ENCODE results near the gene PRKD3. TPM values are rescaled to one million over a fixed set of nuclear protein-coding genes. Genes with fewer than 3 reads are reported as not detected.

PRKD3 gene
- polyA plus RNA-seq (ENCODE audit: low read depth in 6 of 6), result 10 to 100 TPM; 47.1 to 65.5 (median 54.0) TPM

DNA sequence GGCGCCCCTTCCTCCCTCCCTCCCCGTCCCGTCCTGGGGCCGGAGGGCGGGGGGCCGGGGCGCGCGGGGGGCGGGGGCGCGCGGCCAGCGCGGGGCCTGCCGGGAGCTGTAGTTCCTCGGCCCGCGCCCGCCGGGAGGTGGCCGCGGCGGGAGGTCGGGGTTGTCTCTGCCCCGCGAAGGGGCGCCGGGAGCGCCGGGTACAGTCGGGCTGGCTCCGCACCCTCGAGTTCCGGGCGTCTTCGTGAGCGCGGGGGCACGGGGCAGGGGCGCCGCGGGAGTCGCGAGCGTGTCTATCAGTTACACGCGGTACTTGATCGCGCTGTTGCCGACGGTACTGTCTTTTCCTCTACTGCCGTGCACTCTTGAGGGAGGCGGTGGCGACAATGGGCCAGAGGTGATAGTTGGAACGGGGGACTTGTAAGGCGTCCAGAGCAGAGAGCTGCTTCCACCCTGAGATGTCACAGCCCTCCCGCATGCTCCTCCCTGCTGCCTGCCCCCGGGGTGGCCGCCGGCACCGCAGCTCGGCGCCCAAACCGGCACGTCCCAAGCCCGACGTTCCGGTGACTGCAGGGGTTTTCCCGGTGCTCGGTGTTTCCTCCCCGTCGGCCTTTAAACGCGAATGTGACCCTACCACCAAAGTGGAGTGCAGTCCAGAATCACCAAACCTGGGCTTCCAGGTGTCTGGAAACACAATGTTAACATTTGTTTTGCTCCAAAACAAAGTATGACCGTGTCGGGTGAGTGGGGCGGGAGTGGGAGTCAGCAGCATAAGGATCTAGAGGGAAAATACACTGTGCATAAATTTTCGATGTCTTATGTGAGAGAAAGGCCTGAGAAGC lies at the start of gene PRKD3:
PRKD3 (minus strand) TSS at position 48 of the 839 bp plus-strand sequence. CDS start 8,309 bp downstream, outside the sequence.
- H3K4me1 Mint-ChIP-seq, result peaks cover 29 to 45% (median 30%) of the 10 kb centered on the region in 3 donors
- peak within 1 kb of the TSS; percentile 94 to 100 (median 98) for H3K27ac Mint-ChIP-seq
- no peaks in the 10 kb centered on the region for H3K9me3 Mint-ChIP-seq
- ATAC-seq (ENCODE audit: low read depth in 2 of 2) (peak; percentile 50 to 58), DNase-seq (peak; percentile 77)
- peaks cover 0 to 5% (median 0%) of the 10 kb centered on the region in 3 donors for H3K27me3 Mint-ChIP-seq
- peak within 1 kb of the TSS; percentile 93 to 99 (median 98) for H3K4me3 Mint-ChIP-seq
- peaks cover 0 to 6% of the 10 kb centered on the region in 2 donors for H3K36me3 Mint-ChIP-seq

DNA sequence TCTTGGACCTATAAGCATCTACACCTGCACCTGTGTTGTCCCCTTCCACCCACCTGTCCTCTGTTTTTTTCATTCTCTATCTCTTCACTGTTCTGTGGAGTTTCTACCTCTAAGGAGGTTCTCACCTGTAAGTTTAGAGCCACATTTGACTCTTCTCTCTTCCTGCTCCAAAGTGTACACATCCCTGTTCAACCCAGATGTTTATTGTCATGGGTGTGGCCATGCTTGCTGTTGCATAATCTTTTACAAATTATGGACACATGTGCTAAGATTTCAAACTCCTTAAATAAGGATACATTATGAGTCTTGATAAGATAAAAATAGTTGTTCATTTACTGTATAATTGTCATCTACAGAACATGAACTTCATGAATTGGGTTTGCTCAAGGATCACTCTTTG lies 47.4 kb upstream of the PRKD3 start:
- peaks cover 0 to 8% (median 0%) of the 10 kb centered on the region in 3 donors for H3K27me3 Mint-ChIP-seq
- no peaks in the 10 kb centered on the region for H3K36me3 Mint-ChIP-seq
- no peak overlapping the region for H3K4me3 Mint-ChIP-seq
- peaks cover 14 to 16% (median 16%) of the 10 kb centered on the region in 3 donors for H3K4me1 Mint-ChIP-seq
- no peak for ATAC-seq (ENCODE audit: low read depth in 2 of 2)
- H3K27ac Mint-ChIP-seq, result no peak overlapping the region
- H3K9me3 Mint-ChIP-seq, result no peaks in the 10 kb centered on the region
- no peak for DNase-seq

DNA sequence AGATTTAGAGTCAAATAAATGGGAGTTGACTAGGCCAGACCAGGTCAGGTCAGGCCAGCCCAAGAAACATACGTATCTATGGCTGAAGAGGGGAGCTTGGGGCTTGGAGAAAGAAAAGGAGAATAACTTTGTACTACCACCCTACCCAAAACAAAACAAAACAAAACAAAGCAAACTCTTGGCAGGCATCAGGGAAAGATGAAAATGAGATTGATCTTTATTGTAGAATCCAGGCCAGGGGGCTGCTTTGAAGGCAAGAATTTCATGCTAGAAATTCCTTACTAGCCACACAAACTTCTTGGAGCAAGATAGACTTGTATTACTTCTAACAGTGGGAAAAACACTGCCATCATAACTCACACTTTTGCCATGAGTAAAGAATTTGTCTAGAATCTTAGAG lies 46.0 kb upstream of the PRKD3 start:
- peaks cover 0 to 8% (median 0%) of the 10 kb centered on the region in 3 donors for H3K27me3 Mint-ChIP-seq
- H3K4me3 Mint-ChIP-seq, result no peak overlapping the region

DNA sequence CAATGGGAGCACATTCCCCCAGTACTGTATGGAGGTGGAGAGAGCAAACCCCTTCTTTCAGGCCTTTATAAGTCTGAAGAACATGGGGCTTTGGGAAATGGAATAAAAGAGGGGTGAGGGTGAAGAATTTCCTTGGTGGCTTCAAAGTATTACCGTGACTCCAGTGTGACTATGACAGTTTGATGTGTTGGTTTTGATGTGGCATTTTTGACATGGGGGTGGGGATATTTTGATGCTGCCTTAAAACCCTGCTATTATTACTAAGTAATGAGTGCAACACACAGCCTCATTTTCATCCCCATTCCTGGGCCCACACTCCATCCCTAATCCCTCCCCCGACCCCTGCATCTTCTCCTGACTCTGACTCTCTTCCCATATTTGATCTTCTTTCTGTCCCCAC lies 43.4 kb upstream of the PRKD3 start:
- H3K27ac Mint-ChIP-seq, result peak overlapping the region in 1 of 6 donors; percentile 13
- no peaks in the 10 kb centered on the region for H3K9me3 Mint-ChIP-seq
- H3K4me1 Mint-ChIP-seq, result peaks cover 4 to 11% (median 11%) of the 10 kb centered on the region in 3 donors
- DNase-seq (no peak), ATAC-seq (ENCODE audit: low read depth in 2 of 2) (no peak)
- no peaks in the 10 kb centered on the region for H3K36me3 Mint-ChIP-seq
- H3K4me3 Mint-ChIP-seq, result no peak overlapping the region
- peaks cover 0 to 8% (median 0%) of the 10 kb centered on the region in 3 donors for H3K27me3 Mint-ChIP-seq

More for the DNA sequence above, 46.0 kb upstream of the PRKD3 start:
- H3K27ac Mint-ChIP-seq, result peak overlapping the region in 2 of 6 donors; percentile 15 to 70
- H3K9me3 Mint-ChIP-seq, result no peaks in the 10 kb centered on the region
- no peak for DNase-seq
- no peaks in the 10 kb centered on the region for H3K36me3 Mint-ChIP-seq
- no peak for ATAC-seq (ENCODE audit: low read depth in 2 of 2)
- H3K4me1 Mint-ChIP-seq, result peaks cover 4 to 11% (median 11%) of the 10 kb centered on the region in 3 donors

DNA sequence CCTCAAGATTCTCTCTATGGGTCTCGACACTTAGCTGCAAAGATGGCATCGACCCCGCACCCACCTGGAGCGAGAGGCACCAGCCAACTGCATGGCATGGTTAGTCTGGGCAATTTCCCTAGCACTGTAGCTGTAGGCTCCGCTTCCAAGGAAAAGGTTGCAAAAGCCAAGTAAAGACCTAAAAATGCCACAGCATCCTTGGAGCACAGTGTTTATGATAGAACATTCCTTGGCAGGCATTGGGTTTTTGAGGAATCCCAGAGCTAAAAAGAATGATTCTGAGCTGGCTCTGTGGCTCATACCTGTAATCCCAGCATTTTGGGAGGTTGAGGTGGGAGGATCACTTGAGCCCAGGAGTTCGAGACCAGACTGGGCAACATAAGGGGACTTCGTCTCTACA lies 42.7 kb upstream of the PRKD3 start:
- H3K27me3 Mint-ChIP-seq, result peaks cover 6 to 14% (median 6%) of the 10 kb centered on the region in 3 donors
- DNase-seq, result no peak
- H3K27ac Mint-ChIP-seq, result peak overlapping the region in 1 of 6 donors; percentile 85
- H3K36me3 Mint-ChIP-seq, result no peaks in the 10 kb centered on the region
- no peak overlapping the region for H3K4me3 Mint-ChIP-seq
- ATAC-seq (ENCODE audit: low read depth in 2 of 2), result no peak
- H3K4me1 Mint-ChIP-seq, result peaks cover 4 to 11% (median 11%) of the 10 kb centered on the region in 3 donors
- no peaks in the 10 kb centered on the region for H3K9me3 Mint-ChIP-seq

DNA sequence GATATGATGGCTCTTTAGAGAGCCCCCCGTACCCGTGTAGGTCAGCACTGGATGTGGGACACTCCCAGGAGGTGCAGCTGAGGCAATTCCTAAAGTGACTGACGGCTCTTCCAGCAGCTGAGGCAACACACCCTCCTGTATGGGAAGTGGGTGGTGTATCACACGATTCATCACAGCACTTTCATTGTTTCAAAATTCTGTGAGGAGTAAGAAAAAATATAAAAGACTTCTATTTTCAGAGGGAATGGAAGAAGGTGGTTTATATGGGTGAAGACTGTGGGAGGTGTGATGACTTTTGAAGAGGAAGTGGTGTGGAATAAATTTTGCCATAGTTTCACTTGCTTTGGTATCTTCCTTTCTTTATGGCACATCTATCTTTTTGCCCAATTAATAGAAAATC lies 42.1 kb upstream of the PRKD3 start:
- Mint-ChIP-seq H3K9me3 (no peaks in the 10 kb centered on the region), H3K4me1 (peaks cover 4 to 11% (median 11%) of the 10 kb centered on the region in 3 donors), H3K4me3 (no peak overlapping the region), H3K36me3 (no peaks in the 10 kb centered on the region), H3K27me3 (peaks cover 6 to 16% (median 7%) of the 10 kb centered on the region in 3 donors), H3K27ac (peak overlapping the region in 3 of 6 donors; percentile 40 to 85 (median 42))
- ATAC-seq (ENCODE audit: low read depth in 2 of 2) (no peak), DNase-seq (no peak)

DNA sequence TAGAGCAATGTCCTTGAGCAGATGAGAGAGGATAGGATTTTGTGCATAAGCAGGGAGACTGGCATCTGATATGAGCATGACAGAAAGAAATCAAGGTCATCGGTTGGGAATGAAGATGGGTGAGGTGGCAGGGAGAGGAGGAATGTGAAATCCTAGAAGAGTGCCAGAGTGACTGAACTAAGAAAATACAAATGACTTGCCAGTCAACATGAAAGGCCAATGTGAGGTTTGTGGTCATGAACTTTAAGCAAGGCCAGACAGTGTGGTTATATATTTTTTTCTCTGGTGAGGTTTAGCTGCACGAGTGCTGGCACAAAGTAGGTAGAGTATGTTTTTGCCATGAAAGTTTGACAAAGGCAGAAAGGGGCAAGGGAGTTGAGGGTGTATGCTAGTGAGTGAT lies 41.0 kb upstream of the PRKD3 start:
- Mint-ChIP-seq H3K27ac (no peak overlapping the region), H3K4me3 (no peak overlapping the region), H3K4me1 (peaks cover 4 to 11% (median 11%) of the 10 kb centered on the region in 3 donors), H3K9me3 (no peaks in the 10 kb centered on the region), H3K36me3 (no peaks in the 10 kb centered on the region), H3K27me3 (peaks cover 6 to 16% (median 7%) of the 10 kb centered on the region in 3 donors)
- ATAC-seq (ENCODE audit: low read depth in 2 of 2) (no peak), DNase-seq (no peak)

DNA sequence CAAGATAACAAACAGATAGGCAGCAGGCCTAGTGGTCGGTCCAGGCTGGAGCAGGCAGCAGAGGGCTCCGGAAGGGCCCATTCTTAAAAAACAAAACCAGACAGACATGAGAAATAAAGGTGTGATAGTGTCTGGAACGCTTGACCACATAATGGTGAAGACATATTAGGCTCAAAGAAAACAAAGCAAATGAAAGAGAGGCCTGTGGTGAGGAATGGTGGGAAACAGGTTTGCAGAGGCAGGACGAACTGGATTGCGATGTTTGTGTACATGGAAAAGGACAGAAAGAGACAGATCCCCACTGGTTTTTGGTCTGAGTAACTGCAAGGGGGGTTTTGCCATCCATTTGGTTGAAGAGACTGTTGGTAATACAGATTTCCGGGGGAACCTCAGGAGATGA lies 39.7 kb upstream of the PRKD3 start:
- Mint-ChIP-seq H3K27me3 (peaks cover 6 to 16% (median 15%) of the 10 kb centered on the region in 3 donors), H3K4me1 (peaks cover 4 to 11% (median 11%) of the 10 kb centered on the region in 3 donors), H3K4me3 (no peak overlapping the region)

DNA sequence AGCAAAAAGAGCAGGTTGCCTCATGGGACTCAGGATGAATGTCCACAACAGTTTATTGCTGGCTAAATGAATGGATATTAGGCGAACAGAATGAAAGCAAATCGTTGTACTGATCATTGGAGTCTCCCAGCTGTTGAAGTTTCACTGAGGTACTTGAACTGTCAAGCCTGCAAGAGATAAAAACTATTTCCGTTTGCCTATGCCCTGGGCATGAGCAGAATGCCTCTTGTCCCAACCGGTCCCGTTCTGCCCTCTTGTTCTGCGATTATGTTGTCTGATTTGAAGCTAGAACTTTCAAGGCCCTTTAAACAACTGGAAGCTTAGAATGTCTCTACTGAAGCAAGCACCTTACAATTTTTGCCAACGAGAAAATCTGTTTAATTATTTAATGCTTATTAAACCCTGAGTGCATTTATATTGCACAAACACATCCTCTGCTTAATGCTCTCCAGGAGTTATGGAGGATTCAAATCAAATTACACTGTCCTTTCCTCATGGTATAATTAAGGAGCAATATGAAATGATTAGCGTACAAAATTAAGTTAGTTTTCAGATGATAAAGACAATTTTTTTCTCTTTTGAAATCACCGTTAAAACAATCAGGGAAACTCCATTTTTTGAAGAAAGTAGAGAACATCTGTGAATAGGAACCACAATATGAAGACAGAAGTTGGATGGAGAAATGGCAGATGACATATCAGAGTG lies 37.5 kb upstream of the PRKD3 start:
- Mint-ChIP-seq H3K27ac (no peak overlapping the region), H3K4me3 (peak overlapping the region in 1 of 8 donors; percentile 49), H3K4me1 (peaks cover 3 to 10% (median 10%) of the 10 kb centered on the region in 3 donors), H3K27me3 (peaks cover 11 to 22% (median 14%) of the 10 kb centered on the region in 3 donors), H3K9me3 (no peaks in the 10 kb centered on the region), H3K36me3 (no peaks in the 10 kb centered on the region)
- ATAC-seq (ENCODE audit: low read depth in 2 of 2) (no peak), DNase-seq (no peak)

More for the DNA sequence above, 39.7 kb upstream of the PRKD3 start:
- H3K27ac Mint-ChIP-seq, result no peak overlapping the region
- H3K9me3 Mint-ChIP-seq, result no peaks in the 10 kb centered on the region
- ATAC-seq (ENCODE audit: low read depth in 2 of 2) (no peak), DNase-seq (no peak)
- no peaks in the 10 kb centered on the region for H3K36me3 Mint-ChIP-seq

DNA sequence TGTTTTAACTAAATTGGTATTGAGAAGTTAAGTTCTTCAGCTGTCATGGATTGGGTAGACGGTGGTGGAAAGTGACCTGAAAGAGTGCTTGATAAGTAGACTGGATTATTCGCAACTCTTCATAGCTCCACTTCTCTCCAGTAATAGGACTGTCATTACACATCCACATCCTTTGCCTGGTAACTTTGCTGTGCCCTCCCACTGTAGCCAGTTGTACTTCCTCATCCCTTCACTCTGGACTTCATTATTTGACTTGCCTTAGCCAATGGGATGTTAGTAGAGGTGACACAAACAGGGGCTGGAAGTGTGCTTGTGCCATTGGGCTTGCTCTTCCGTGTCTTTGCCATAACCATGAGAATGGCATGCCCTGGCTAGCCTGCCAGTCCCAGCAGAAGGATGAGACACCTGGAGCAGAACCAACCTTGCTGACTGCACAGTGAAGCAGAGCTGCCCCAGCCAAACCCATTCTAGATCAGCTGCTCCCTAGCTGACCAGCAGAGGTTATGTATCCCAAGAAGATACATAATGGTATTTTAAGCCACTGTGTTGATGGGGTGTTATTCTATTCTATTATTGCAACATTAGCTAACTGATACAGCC lies 36.7 kb upstream of the PRKD3 start:
- peaks cover 14 to 26% (median 17%) of the 10 kb centered on the region in 3 donors for H3K27me3 Mint-ChIP-seq
- H3K27ac Mint-ChIP-seq, result peak overlapping the region in 1 of 6 donors; percentile 19
- DNase-seq (no peak), ATAC-seq (ENCODE audit: low read depth in 2 of 2) (no peak)
- peaks cover 0 to 2% (median 2%) of the 10 kb centered on the region in 3 donors for H3K4me1 Mint-ChIP-seq
- no peaks in the 10 kb centered on the region for H3K36me3 Mint-ChIP-seq
- no peaks in the 10 kb centered on the region for H3K9me3 Mint-ChIP-seq
- no peak overlapping the region for H3K4me3 Mint-ChIP-seq

DNA sequence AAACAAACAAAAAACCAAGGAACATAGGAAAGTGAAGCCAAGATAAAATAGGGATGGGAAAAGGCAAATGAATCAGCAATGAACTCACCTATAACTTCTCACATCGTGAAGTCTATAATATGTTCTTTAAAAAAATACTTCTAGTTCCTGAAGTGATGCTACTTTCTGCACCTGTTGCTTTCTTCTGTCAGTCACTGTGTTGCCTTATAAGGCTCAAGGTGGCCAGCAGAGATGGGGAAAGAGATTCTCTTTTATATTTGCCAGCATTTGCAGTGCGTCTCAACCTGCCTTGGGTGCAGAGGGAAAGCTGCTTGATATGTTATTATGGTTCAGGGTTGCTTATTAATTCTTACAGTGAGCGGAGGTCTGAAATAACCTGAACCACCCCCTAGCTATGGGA lies 33.8 kb upstream of the PRKD3 start:
- Mint-ChIP-seq H3K36me3 (no peaks in the 10 kb centered on the region), H3K27me3 (peaks cover 18 to 46% (median 36%) of the 10 kb centered on the region in 3 donors), H3K4me1 (no peaks in the 10 kb centered on the region), H3K4me3 (no peak overlapping the region), H3K27ac (no peak overlapping the region), H3K9me3 (no peaks in the 10 kb centered on the region)
- no peak for ATAC-seq (ENCODE audit: low read depth in 2 of 2)
- no peak for DNase-seq

DNA sequence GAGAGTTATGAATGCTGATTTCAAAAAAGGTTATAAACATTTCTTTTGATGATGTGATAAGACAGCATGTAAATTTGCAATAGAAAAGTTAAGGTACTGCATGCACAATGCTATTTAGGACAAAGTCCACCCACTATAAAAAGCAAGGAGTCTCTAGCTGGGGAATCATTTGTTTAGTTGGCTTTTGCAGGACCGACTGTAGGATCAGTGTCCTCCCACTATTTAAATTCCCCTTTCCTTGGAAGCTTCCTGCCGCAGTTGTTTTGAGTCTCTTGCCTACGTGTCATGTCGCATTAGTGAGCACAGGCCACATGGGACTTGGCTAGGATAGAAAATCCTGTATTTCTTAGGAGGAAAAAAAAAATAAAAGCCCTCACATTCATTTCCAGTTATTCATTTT lies 32.9 kb upstream of the PRKD3 start:
- H3K4me3 Mint-ChIP-seq, result no peak overlapping the region
- no peak for ATAC-seq (ENCODE audit: low read depth in 2 of 2)
- no peak for DNase-seq
- H3K36me3 Mint-ChIP-seq, result no peaks in the 10 kb centered on the region
- no peaks in the 10 kb centered on the region for H3K9me3 Mint-ChIP-seq
- no peaks in the 10 kb centered on the region for H3K4me1 Mint-ChIP-seq
- H3K27me3 Mint-ChIP-seq, result peaks cover 13 to 48% (median 32%) of the 10 kb centered on the region in 3 donors
- no peak overlapping the region for H3K27ac Mint-ChIP-seq

DNA sequence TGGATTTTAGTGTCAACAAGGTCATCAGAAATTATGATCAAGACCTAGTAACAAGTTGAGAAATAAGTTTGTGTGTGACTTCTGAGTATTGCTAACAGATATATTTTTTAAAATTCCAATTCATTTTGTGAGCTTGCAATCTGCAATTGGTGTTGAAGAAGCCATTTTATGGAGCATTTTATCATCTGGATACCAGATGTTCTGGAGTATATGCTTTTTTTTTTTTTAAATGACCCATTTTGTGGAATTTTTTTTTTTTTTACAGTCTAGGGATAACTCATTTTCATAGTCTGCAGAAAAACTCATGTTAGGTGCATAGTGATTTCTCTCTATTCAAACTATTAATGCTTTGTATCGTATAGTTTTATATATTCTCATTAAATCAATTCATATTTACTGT lies 32.4 kb upstream of the PRKD3 start:
- Mint-ChIP-seq H3K4me1 (no peaks in the 10 kb centered on the region), H3K27ac (no peak overlapping the region), H3K27me3 (peaks cover 12 to 44% (median 28%) of the 10 kb centered on the region in 3 donors), H3K36me3 (no peaks in the 10 kb centered on the region), H3K9me3 (no peaks in the 10 kb centered on the region), H3K4me3 (no peak overlapping the region)
- ATAC-seq (ENCODE audit: low read depth in 2 of 2) (no peak), DNase-seq (no peak)
